Ramos (cell line): ENCODE data around the gene FCN1.

Experiments
- in situ Hi-C: fragments of 300-500 bp; cut with MboI; formaldehyde crosslinking; loops from one replicate; pipeline ENCODE4 v1.14.3; 2022; ENCODE audit warnings: low sequenced_read_pairs; ENCODE audit not compliant: unreplicated experiment

Gene FCN1

DNA sequence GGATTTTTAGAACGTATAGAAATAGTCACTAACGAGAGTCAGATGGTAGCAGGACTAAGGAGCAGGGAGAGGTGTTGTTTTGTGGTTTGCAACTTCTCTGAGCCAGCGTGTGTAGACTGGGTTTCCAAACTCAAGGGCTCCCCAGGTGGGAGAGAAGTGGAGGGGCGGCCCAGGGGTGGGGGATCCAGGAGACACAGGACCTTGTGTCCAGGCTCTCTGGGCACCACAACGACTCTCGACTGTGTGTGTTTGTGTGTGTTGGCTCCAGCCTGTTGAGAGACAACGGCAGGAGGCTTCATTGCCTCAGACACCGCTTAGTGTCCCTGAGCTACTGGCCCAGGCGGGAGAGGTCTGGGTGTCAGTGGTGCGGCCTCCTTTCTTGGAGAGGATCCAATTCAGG lies 934 bp upstream of the FCN1 start:
- in situ Hi-C loops = no loop called here

DNA sequence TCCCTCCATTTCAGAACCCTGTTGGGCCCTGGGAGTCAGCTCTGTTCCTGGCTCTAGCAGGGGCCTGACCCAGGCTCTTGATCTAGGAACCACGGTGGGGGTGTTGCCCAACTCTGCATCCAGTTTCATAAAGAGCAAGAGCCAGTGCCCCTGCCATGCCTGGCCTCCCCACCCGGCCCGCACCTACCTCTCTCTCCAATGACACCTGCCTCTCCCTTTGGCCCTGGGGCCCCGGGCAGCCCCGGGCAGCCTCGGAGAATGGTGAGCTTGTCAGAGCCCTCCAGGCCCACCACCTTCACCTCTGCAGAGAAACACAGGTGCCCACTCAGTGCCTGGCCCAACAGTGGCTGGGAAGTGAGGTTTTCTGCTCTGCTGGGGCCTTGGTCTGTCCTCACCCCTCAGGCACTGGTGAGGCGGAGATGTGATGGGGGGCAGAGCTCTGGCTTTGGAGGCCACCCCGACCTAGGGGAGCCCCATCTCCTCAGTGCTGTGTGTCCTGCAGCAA lies 1.5 kb downstream of the FCN1 start:
- in situ Hi-C loops = no loop called here

DNA sequence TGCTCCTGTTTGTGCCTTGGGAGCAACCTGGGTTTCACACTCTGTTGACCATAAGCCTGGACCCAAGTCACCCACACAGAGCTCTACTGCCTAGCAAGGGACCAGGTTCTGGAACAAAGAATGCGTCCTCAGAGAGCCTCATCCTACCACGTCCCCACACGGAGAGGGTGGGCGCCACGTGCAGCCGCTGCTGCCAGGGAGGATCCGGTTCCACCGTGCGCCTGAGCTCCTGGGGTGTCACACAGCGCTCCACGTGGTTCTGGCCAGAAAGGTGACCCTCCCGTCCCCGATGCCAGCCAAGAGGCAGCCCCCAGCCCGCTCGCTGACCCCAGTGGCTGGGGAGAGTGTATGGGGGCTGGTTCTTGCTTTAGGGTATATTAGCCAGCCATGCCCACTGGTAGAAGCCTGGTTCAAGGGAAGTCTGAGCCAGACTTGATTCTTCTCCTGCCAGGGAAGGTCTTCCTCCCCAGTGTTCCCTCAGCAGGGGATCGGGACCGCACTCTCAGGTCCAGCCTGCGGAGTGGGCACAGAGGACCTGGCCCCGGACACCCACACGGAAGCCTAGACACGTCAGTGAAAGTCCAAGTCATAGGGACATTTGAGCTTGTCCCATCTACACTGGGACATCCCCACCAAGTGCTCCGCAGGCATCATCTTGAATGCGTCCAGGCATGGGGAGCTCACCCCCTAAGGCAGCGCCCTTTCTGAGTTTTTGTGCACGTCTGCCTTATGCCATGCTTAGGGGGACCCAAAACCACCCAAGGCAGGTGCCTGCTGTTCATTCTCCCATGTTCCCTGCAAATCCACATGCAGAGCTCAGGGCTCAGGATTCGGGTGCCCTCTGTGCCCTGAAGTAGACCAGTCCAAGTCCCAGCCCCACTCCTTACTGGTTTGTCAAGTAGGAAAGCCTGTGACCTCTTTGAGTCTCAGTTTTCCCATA lies 2.4 kb downstream of the FCN1 start:
- in situ Hi-C loops = no loop called here

DNA sequence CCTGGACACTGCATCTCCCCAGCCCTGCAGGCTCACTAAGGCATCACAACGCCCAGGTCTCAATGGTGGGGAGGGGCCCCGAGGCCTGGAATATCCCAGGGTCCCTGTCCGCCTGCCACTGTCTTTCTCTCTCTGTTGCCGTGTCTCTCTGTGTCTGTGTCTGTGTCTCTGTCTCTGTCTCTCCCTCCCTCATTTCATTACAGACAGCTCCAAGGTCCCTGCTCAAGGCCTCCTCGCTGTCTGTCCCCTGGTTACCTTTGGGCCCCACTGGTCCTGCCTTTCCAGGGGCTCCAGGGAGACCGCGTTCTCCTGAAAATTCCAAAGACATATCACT lies 3.2 kb downstream of the FCN1 start:
- in situ Hi-C loops = no loop called here

DNA sequence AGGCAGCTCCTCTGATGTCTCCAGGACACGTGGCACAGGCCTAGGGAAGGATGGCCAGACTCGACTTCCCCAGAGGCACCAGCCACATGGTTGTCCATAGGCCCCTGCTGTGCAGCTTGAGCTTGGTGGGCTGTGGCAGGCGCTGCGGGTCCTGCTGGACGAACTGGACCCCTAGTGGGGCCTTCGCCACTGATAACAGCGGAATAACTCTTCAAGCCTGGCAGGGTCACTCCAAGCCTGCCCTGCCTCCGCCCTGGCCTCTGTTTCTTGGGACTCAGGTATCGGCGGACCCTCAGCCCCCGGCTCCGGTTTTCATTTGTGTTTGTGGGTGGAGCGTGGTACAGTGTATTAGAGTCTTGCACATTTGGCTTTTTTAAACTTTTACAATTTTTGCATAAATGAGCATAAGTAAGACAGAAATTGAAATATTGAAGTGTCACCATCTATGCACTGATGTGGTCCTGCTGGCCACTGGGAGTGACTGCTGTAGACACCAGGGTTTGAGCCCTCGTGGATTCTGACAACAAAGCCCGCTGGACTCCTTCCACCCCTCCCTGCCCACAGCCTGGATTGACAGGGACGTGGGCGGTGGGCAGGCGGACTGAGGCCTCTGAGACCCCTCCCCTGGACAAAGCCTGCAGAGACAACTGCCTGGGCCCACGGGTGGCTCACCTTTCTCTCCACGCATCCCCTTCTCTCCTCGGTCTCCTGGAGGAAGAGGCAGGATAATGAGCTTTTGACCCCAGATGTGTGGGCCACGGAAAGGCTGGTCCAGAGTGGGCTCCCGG lies 3.8 kb downstream of the FCN1 start:
- in situ Hi-C loops = no loop called here

DNA sequence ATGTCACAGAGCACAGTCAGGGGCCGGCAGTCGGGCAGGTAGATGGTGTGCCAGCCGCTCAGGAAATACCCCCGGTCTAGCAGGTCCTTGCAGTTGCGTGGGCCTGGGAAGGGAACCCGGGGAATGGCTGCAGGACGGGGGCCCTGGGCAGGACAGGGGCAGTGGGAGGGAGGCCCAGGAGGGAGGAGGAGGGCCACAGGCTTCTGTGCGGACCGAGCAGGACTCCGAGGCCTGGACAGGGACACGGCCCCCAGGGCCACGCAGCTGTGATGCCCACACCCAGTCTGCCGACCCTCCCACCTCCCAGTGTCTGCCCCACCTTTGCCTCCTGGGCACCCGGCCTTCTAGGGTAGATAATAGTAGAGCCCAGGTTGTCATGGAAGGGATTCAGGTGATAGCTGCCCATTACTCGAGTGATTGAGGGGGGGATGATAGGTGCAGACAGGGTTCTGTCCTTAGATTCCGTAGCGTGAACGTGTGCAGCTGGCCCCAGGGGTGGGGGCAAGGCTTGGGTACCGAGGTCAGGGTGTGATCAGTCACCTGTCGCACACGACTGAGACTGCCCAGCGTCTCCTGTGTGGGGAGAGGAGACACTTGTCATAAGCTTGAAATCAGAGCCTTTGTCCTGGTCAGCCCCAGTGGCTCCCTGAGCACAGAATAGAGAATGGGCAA lies 4.5 kb downstream of the FCN1 start:
- in situ Hi-C loops = no loop called here

DNA sequence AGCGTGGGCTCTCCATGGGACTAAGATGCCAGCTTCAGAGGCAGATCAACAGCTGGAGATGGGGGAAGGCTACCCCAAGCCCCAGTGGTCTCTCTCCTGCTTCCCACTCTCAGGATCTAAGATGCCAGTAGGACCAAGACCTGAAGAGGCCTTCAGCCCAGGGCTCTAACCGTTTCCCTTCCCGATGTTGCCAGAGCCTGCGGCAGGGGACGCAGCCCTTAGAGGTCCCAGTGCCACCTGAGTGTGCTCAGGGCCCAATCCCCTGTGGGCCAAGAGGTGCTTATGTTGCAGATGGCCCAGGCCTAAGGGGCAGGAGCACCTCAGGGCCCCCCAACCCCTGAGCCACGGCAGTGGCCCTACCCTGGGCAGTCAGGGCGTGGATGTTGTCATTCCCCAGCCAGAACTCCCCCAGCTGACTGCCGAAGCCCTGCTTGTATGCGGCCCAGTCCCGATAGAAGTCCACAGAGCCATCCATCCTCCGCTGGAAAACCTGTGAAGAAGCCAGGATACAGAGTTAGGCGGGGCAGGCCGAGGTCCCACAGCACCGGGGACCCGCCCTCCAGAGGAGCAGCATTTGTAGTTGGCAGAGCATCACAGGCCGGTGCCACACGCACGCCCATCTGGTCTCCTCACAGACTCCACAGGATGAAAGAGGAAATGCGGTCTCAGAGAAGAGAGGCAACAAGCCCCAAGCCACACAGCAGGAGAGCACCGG lies 5.4 kb downstream of the FCN1 start:
- in situ Hi-C loops = no loop called here

DNA sequence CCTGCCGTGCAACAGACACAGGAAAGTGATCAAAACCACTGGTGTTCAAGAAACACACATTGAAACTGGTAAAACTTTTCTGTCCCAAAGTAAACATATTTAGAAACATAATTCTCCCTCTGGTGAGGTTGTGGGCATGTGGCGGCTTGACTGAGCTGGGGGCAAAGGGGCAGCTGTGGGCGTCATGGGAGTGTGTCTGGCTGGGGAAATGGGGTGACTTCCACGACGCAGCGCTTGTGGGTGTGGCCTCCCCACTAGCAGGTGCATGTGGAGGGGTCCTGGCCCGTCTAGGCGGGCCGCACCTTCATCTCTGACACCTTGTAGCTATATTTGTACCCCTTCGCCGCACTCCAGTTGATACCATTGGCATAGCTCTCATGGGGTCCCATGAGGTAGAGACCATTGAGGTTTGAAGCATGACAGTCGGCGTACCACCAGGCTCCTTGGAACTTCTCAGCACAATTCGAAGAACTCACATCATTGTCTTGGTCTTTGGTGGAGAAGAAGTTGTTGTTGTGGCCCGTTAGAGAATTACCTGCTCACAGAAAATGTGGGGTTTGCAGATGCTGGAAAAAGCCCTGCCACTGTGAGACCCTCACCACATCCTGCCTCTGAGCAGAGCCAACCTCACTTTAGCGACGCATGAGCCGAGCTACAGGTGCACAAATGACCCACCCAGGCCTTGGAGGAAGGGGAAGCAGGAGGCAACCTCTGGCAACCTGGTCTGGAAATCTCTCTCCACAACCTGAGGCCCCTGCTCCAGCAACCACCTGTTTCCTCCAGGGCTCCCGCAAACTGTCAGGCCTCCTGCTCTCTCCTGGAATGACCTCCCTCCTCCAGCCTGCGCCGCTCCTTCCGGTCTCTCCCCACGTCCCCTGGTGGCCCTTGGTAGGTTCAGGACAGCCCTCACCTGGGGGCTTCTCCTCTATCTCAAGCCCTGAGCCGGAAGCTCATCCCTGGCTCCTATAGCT lies 7.9 kb downstream of the FCN1 start:
- in situ Hi-C loops = no loop called here

DNA sequence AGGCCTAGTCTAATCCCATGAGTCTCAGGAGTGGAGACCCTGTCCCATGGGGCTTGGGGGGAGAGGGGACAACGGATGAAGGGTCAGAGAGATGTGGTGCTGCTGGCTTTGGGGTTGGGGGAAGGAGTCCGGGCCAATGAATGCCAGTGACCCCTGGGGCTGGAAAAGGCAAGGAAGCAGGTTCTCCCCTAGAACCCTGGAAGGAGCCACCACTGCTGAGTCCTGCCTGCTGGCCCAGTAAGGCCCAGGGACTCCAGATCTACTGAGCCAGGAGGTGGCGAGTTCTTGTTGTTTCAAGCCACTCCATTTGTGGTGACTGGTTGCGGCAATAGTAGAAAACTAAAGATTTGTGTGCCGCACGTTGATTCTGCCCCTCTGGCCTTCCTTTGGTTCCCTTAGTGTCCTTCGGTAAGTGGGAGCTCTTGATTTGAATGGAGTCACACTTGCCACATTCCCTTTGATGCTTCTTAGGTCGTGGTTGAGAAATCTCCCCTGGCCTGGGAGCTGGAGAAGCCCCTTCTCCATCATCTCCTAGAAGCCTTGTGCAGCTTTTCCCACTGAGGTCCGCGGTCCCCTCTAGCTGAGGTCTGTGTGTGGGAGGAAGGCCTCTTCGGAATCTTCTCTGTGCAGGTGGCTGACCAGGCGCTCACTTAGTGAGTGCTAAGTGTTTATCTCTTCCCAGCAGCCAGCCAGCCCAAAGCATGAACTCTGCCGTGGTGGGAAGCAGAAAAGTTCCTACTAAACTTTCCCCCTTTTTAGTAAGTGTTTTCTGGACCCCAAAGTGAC lies 9.0 kb downstream of the FCN1 start:
- in situ Hi-C loops = no loop called here

DNA sequence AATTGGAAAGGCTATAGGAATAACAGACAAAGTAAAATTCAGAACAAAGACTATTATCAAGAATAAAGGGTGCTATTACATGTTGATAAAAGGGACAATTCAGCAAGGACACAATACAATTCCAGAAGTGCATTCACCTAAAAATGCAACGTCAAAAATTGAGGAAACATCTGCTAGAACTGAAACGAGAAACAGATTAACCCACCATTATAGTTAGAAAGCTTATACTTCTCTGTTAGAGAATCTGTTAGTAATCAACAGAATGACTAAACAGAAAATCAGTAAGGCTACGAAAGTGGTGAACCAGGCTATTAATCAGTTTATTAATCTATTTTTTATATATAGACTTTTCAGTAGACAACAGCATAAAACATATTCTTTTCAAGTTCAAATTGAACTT lies 14.8 kb downstream of the FCN1 start:
- in situ Hi-C loops = no loop called here

DNA sequence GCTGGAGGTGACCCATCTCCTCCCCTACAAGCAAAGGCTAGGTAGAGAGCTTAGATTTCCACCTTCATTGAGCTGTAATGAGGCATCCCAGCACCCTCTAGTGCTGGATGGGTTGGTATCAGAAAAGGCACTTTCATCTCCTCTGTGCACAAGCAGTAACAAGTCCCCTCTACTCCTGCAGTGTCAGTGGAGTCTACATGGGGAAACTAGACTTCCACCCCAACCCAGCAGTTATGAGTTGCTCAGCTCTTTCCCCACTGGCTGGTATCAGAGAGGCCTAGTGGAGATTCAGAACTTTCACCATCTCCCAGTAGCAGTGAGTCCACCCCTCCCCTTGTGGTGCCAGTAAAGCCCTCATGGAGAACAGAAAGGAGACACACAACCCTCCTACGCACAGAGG lies 17.9 kb downstream of the FCN1 start:
- in situ Hi-C loops = no loop called here

DNA sequence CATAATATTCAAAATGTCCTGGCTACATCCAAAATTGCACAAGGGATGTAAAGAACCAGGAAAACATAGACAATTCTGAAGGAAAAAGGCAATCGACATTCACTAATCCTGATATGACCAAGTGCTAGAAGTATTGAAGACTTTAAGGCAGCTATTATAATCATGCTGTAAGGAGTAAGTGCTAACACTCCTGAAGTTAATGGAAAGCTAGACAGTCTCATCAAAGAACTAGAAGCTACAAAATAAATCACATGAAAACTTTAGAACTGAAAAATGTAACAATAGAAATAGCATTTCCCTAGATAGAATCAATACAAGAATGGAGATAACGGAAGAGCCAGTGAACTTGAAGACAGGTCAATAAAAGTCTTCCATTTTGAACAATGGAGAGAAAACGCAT lies 18.5 kb downstream of the FCN1 start:
- in situ Hi-C loops = no loop called here

DNA sequence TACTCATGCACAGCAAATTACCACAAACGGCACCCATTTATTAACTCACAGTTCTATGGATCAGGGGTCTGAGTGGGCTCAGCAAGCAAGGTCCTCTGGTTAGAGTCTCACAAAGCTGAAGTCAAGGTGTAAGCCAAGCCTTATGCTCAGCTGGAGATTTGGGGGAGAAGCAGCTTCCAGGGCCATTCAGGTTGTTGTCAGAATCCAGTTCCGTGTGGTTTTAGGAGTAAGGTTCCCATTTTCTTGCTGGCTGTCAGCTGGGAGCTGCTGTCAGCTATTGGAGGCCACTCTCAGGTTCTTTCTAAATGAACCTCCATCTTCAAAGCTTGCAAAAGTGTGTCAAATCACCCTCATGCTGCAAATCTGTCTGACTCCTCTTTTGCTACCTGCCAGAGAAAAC lies 19.4 kb downstream of the FCN1 start:
- in situ Hi-C loops = no loop called here

DNA sequence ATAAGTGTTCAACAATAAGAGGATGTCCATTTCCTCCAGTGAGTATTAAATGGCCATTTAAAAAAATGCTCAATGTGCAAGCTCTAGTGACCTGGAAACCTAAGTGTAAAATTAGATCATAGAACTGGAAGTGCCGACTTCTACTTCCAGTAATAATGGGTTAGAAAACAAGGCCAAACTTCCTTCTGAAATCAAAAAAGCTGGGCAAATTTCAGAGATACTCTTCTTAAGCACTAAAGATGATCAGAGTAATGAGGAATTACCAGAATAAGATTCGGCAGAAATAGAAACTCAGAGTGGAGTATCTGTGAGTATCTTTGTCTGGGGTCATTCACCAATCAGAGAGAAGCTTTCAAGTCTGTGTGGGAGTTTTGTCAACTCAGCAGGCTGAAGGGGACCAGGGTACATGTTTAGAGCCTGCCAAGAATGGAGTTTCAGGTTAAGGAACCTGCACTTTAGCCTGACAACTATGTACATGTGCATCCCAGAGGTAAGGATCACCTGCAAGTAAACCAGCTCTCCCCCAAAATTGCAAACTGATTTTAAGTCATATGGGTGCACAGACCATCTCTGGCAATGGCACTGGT lies 20.0 kb downstream of the FCN1 start:
- in situ Hi-C loops = no loop called here

DNA sequence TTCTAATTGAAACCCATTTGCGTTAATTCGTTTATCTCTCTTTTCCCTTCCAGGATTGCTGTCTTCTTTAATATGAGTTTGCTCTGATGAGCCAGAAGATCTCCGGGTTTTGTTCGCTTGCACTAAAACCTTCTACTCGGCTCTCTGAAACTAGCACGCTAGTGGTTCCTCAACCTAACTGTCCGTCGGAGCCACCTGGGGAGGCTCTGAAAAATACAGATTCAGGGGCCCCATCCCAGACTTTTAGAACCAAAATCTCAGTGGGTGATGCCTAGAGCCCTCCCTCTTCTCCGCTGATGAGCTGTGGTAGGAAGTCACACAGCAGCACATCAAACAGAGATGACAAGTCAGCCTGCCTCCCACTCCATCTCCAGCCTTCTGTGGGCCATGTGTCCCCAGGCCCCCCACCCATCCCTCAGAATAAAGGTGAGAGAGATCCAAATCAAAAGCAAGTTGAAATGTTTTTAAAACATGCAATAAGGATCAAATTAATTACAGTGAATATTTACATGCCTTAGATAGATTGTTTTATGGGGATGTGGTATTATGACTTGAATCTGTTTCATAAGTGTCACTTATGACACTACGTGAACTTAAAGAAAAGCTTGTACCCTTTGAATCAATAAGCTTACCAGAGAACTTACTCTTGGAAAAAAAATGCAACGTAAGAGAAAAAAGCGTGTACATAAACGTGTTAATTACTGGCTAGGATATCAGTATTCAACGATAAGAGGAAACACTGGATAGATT lies 20.7 kb downstream of the FCN1 start:
- in situ Hi-C loops = no loop called here

DNA sequence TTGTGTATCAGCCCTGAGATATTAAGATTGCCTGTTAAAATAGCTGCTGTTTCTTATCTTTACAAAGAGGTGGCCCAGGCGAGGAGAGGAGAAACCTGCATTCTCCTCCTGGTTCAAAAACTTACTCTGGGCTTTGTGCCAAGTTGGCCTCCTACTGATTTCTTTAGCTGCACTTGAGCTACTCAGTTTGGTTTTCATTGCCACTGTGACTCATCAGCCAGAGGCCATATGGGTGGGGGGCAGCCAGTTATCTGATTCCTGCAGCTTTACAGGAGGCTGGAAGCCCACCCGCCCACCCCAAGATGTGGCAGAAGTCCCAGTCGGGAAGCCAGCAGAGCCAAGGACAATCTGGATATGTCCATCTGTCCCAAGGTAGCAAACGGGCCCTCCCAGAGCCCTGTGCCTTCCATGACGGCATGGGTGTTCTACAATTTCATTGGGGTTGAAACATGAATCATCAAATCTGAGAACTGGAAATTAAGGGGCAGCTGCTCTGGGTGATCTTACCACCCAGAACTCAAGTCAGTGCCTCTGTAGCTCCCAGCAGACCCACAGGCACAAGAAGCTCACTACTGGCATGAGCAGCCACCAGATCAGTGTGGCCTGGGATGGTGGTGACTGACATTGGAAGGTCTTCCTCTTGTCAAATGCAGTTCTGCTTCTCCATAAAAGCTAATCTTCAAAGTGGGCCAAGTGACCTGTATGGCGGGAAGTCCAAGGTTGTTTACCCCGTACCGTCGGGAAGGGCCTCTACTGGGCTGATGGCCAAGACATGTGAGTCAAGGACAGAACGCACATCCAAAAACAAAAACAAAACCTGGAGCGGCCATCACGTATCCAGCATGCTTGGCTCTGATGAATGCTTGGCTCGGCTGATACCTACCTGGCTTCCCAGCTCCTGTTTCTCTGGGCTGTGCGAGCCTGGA lies 21.5 kb downstream of the FCN1 start:
- in situ Hi-C loops = no loop called here
